Fibroblast of mammary gland (primary cell): Measurements from ENCODE around the gene EFCAB12.
A peak's percentile ranks its signal among the peaks of the same experiment; 100 is the strongest.
"Not testable (repeated sequence)": the region's sequence is repeated elsewhere in the genome, so short reads cannot be mapped to it uniquely, and the experiment has no call there.

ENCODE experiments used
- DNase-seq: peaks from one replicate; pipeline ENCODE4 v3.0.0-alpha.2; 2010; ENCODE audit warnings: low read depth
- H3K4me3 ChIP-seq: 2 replicates; pipeline ENCODE4 v1.5.1; 2011; ENCODE audit warnings: low read depth, mild to moderate bottlenecking, low read length, moderate library complexity; ENCODE audit not compliant: control insufficient read depth
- CTCF ChIP-seq: conservative IDR thresholded peaks from 2 replicates; pipeline ENCODE4 v1.5.1; 2011; ENCODE audit warnings: low read depth, low read length, inconsistent platforms; ENCODE audit not compliant: control insufficient read depth, insufficient read depth

Gene EFCAB12

DNA sequence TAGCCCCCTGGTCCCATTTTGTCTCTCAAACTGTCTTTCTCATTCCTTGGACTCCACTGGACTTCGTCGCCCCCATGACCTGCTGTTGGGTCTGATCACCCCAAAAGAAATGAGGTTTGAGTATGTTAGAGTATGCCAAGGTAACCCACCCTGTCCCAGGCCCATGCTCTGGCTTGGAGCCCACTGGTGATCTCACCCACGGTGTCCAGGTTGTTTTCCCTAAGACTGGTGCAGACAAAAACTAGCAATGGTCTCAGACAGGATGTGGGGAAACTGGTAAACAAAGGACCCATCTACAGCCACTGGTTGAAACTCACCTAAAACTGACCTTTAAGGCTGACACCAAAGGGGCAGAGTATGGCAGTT is 38.9 kb downstream of the EFCAB12 start:
- no peak for DNase-seq

DNA sequence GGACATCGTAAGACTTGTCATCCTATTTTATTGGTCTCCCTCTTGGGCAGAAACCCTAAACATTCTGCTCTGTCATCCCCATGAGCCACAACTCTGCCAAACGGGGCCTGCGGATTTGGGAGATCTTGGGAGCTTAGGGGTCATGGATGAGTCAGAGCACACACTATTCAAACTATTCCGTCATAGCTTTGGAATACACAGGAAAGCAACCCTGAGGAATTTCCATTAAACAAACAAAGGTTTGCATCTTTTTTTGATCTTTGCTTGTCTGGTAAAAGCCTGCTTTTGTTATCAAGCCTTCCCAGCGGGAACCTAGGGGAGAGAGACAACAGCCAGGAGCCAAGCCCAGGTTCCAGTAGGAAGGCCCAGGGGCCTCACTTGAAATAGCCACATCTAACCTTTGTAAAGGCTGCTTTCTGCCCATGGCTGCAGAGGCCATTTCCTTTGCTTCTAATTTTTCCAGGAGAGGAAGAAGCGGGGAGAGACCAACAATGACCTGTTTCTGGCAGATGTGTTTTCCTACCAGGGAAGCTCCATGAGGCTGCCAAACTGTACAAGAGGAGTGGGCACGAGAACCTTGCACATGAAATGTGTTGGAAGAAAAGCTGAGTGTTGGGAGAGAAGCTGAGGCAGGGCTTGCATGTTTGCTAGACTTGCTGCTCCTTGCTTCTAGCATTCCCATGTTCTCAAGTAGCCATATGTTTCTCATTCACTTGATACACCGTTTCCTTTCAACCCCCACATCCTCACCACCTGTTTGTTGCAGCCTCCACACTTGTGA is 39.5 kb downstream of the EFCAB12 start:
- DNase-seq: peak; percentile 82
- H3K4me3 ChIP-seq: not testable (repeated sequence)

More for the DNA sequence above, 38.9 kb downstream of the EFCAB12 start:
- TF ChIP-seq CTCF: no peak
- no peak overlapping the region for H3K4me3 ChIP-seq

- no peak overlapping the region for H3K4me3 ChIP-seq
- TF ChIP-seq CTCF: no peak
- no peak for DNase-seq
Observed at GRCh38 chr3:129387487-129387886, 40.9 kb downstream of the EFCAB12 start.

DNA sequence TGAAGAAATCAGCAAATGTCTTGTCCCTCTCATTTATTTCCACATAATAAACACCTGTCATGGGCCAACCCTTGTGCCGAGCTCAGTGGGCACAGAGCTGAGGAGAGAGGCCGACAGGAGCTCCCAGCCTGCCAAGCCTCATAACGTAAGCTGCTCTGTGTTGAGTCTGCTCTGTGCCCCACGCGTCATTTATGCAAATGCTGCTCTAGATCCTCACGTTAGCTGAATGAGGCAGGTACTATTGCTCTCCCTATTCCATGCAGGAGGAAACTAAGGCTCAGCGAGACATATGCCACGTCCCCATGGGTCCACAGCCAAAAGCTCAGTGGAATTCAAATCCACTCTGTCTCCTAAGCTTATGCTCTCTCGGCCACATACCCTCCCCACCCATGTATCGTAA is 41.5 kb downstream of the EFCAB12 start:
- no peak for TF ChIP-seq CTCF
- no peak for DNase-seq
- no peak overlapping the region for H3K4me3 ChIP-seq

DNA sequence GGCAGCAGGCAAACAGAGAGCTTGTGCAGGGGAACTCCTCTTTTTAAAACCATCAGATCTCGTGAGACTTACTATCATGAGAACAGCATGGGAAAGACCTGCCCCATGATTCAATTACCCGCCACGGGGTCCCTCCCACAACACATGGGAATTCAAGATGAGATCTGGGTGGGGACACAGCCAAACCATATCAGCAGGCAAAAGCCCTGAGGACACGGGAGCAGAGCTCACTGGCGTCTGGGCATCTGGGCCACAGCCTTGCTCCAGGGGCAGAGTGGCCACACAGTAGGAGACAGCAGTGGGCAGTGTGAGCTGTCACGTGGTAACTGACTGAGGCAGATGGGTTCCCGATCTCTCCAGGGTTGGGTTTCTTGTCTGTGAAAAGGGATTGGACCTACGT is 42.9 kb downstream of the EFCAB12 start:
- H3K4me3 ChIP-seq, DNase-seq: not testable (repeated sequence)

DNA sequence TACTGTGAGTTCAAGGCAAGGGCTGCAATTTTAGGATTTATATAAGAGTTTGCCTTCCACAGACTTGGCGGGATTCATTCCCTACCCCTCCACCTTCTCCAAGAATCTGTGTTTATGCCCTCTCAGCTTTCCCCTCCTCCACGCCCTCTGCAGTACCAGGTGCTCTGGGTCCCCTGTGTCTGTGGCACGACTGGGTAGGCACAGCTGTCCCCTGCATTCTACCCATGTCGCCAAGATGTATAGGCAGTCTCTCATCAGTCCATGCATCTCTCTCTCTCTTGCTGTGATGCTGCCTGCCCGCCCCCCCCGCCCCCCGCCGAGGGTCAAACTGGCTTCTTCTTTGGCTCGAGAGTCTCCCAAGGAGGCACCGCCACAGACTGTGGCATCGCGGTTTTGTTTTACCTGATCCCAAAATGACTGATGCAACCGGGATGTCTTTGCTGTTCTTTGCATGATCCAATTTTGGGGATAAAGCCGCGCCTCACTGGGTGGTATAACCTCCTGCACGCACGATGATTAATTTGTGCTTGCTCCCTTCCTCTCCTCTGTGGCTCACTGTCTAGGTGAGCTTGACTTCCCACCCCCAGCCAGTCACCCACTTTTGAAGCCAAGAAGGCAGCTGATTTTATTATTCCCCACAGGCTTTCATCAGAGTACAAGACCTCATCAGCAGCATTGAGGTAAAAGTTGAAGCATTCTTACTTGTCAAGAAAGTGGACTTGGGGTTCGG is 43.7 kb downstream of the EFCAB12 start:
- no peak overlapping the region for H3K4me3 ChIP-seq
- no peak for TF ChIP-seq CTCF
- no peak for DNase-seq

DNA sequence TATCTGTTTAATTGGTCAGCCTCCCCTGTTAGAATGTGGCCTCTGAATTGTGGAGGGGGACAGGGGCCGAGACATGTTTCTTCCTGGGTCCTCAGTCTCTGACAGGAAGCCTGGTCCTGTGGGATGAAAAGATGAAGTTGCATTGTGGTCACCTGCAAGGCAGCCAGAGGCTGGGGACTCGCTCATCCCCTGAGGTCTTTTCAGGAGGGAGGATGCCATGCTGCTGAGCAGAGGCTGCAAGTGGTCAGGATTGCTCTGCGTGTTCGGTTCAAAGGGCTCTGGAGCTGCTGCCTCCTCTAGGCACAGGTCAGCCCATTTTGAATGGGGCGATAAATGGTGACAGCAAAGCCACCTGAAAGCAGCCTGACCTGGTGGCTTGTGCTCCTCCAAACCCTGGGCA is 44.3 kb downstream of the EFCAB12 start:
- not testable (repeated sequence) for H3K4me3 ChIP-seq, DNase-seq

- peak; percentile 71 for DNase-seq
- peak; percentile 85 for TF ChIP-seq CTCF
- H3K4me3 ChIP-seq: no peak overlapping the region
Observed at GRCh38 chr3:129383292-129383860, 45.1 kb downstream of the EFCAB12 start.
